ENCODE measurements around the gene RHOA.

- TF ChIP-seq CTCF (conservative IDR thresholded peaks at IDR 0.05; ENCODE audit: low read depth, low read length), result no peak
- TF ChIP-seq EZH2 (IDR thresholded peaks at IDR 0.05; ENCODE audit: low read length, unreplicated experiment), result no peak
- no peak for TF ChIP-seq EZH2phosphoT487 (IDR thresholded peaks at IDR 0.05; ENCODE audit: borderline replicate concordance, low read length)
Measured at GRCh38 chr3:49416867-49417266, 5.1 kb upstream of the RHOA start.

Data from PC-3 (cell line).